ENCODE data around the gene FILIP1L. TPM values are rescaled to one million over a fixed set of nuclear protein-coding genes. Genes with fewer than 3 reads are reported as not detected.

The FILIP1L gene
- total and polyA plus RNA-seq, 2 of the 13 experiments (the other 11 are each of a cell fraction or from before 2014, with no cell fraction given) = 8.1 to 187 TPM

DNA sequence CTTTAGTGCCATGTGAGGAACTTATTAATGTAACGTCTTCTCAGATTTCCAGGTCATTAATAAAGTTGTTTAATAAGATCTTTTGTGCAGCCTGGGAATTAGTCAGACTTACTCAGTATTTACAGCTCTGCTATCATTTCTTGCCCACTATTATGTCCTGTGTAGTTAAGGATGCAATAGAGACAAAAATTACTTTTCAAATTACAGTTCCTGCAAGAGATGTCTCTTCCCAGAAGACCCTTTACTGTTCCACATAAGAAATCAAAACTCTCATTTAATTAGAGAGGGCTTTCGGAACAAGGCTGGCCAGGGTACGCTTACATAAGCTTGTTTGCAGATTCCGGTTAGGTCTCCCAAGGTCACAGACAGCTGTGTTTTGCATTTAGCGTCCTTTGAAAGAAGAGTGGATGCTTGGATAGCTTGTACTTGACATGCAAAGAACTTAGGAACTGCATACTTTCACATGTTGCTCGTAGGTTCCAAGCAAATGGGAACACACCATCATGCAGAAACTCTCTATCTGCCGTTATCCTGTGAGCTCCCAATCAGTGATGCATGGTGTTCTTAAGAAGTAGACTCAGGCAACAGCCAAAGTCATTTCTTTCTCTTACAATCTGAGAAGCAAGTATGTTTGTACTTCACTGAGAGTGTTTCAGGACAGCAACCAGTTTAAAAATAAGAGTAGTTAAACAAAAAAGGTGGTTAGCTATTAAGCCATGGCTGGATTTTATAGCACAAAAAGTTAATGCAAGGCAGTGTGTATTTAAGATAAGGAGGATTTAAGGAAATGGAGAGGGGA is 37.4 kb downstream of the FILIP1L start (continued):
- no peak for TF ChIP-seq ISX (CRISPR knock-in tag; conservative IDR thresholded peaks at IDR 0.05)
- peak; percentile 68; the same call in 1 of the 2 replicates for TF ChIP-seq DNMT3B (CRISPR knock-in tag; conservative IDR thresholded peaks at IDR 0.05)
- peak; percentile 85 for TF ChIP-seq GFI1 (CRISPR knock-in tag; IDR thresholded peaks at IDR 0.05; ENCODE audit: borderline replicate concordance)
- TF ChIP-seq, protein P1, sequence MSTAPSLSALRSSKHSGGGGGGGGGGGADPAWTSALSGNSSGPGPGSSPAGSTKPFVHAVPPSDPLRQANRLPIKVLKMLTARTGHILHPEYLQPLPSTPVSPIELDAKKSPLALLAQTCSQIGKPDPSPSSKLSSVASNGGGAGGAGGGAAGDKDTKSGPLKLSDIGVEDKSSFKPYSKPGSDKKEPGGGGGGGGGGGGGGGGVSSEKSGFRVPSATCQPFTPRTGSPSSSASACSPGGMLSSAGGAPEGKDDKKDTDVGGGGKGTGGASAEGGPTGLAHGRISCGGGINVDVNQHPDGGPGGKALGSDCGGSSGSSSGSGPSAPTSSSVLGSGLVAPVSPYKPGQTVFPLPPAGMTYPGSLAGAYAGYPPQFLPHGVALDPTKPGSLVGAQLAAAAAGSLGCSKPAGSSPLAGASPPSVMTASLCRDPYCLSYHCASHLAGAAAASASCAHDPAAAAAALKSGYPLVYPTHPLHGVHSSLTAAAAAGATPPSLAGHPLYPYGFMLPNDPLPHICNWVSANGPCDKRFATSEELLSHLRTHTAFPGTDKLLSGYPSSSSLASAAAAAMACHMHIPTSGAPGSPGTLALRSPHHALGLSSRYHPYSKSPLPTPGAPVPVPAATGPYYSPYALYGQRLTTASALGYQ (CRISPR knock-in tag; IDR thresholded peaks at IDR 0.05) = peak; percentile 83
- TF ChIP-seq ZFP36 (IDR thresholded peaks at IDR 0.05; ENCODE audit: borderline replicate concordance, low read depth, low read length, partially characterized antibody) = no peak
- TF ChIP-seq, protein P2, sequence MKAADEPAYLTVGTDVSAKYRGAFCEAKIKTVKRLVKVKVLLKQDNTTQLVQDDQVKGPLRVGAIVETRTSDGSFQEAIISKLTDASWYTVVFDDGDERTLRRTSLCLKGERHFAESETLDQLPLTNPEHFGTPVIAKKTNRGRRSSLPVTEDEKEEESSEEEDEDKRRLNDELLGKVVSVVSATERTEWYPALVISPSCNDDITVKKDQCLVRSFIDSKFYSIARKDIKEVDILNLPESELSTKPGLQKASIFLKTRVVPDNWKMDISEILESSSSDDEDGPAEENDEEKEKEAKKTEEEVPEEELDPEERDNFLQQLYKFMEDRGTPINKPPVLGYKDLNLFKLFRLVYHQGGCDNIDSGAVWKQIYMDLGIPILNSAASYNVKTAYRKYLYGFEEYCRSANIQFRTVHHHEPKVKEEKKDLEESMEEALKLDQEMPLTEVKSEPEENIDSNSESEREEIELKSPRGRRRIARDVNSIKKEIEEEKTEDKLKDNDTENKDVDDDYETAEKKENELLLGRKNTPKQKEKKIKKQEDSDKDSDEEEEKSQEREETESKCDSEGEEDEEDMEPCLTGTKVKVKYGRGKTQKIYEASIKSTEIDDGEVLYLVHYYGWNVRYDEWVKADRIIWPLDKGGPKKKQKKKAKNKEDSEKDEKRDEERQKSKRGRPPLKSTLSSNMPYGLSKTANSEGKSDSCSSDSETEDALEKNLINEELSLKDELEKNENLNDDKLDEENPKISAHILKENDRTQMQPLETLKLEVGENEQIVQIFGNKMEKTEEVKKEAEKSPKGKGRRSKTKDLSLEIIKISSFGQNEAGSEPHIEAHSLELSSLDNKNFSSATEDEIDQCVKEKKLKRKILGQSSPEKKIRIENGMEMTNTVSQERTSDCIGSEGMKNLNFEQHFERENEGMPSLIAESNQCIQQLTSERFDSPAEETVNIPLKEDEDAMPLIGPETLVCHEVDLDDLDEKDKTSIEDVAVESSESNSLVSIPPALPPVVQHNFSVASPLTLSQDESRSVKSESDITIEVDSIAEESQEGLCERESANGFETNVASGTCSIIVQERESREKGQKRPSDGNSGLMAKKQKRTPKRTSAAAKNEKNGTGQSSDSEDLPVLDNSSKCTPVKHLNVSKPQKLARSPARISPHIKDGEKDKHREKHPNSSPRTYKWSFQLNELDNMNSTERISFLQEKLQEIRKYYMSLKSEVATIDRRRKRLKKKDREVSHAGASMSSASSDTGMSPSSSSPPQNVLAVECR (CRISPR knock-in tag; IDR thresholded peaks at IDR 0.05; ENCODE audit: borderline replicate concordance) = peak; percentile 21; the same call in 1 of the 2 replicates
- TF ChIP-seq YEATS4 (CRISPR knock-in tag; IDR thresholded peaks at IDR 0.05; ENCODE audit: borderline replicate concordance) = 0 out of 2 replicates have a peak, but pooled peaks have one; percentile 36
- no peak; the same call in 1 of the 2 replicates for TF ChIP-seq CBFB (CRISPR knock-in tag; IDR thresholded peaks at IDR 0.05)
- TF ChIP-seq, protein P3, sequence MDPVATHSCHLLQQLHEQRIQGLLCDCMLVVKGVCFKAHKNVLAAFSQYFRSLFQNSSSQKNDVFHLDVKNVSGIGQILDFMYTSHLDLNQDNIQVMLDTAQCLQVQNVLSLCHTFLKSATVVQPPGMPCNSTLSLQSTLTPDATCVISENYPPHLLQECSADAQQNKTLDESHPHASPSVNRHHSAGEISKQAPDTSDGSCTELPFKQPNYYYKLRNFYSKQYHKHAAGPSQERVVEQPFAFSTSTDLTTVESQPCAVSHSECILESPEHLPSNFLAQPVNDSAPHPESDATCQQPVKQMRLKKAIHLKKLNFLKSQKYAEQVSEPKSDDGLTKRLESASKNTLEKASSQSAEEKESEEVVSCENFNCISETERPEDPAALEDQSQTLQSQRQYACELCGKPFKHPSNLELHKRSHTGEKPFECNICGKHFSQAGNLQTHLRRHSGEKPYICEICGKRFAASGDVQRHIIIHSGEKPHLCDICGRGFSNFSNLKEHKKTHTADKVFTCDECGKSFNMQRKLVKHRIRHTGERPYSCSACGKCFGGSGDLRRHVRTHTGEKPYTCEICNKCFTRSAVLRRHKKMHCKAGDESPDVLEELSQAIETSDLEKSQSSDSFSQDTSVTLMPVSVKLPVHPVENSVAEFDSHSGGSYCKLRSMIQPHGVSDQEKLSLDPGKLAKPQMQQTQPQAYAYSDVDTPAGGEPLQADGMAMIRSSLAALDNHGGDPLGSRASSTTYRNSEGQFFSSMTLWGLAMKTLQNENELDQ (CRISPR knock-in tag; IDR thresholded peaks at IDR 0.05; ENCODE audit: borderline replicate concordance) = no peak
- TF ChIP-seq, protein P4, sequence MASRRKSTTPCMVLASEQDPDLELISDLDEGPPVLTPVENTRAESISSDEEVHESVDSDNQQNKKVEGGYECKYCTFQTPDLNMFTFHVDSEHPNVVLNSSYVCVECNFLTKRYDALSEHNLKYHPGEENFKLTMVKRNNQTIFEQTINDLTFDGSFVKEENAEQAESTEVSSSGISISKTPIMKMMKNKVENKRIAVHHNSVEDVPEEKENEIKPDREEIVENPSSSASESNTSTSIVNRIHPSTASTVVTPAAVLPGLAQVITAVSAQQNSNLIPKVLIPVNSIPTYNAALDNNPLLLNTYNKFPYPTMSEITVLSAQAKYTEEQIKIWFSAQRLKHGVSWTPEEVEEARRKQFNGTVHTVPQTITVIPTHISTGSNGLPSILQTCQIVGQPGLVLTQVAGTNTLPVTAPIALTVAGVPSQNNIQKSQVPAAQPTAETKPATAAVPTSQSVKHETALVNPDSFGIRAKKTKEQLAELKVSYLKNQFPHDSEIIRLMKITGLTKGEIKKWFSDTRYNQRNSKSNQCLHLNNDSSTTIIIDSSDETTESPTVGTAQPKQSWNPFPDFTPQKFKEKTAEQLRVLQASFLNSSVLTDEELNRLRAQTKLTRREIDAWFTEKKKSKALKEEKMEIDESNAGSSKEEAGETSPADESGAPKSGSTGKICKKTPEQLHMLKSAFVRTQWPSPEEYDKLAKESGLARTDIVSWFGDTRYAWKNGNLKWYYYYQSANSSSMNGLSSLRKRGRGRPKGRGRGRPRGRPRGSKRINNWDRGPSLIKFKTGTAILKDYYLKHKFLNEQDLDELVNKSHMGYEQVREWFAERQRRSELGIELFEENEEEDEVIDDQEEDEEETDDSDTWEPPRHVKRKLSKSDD (CRISPR knock-in tag; IDR thresholded peaks at IDR 0.05; ENCODE audit: low read depth) = 0 out of 2 replicates have a peak, but pooled peaks have one; percentile 44
- TF ChIP-seq ONECUT2 (CRISPR knock-in tag; IDR thresholded peaks at IDR 0.05) = peak; percentile 65; the same call in 1 of the 2 replicates
- peak; percentile 76 for TF ChIP-seq SAP130 (CRISPR knock-in tag; IDR thresholded peaks at IDR 0.05; ENCODE audit: low read depth)
- TF ChIP-seq FOXA3 (CRISPR knock-in tag; IDR thresholded peaks at IDR 0.05) = peak; percentile 93
- TF ChIP-seq ZNF7 (CRISPR knock-in tag; IDR thresholded peaks at IDR 0.05) = no peak
- 0 out of 2 replicates have a peak, but pooled peaks have one; percentile 56 for TF ChIP-seq ZNF205 (CRISPR knock-in tag; IDR thresholded peaks at IDR 0.05)
- TF ChIP-seq, protein P5, sequence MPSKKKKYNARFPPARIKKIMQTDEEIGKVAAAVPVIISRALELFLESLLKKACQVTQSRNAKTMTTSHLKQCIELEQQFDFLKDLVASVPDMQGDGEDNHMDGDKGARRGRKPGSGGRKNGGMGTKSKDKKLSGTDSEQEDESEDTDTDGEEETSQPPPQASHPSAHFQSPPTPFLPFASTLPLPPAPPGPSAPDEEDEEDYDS (CRISPR knock-in tag; IDR thresholded peaks at IDR 0.05) = peak; percentile 58; the same call in 1 of the 2 replicates
- TF ChIP-seq ZNF75D (CRISPR knock-in tag; IDR thresholded peaks at IDR 0.05; ENCODE audit: borderline replicate concordance) = no peak

Data from HepG2 (cell line).